Left renal pelvis (tissue), 4 donors: ENCODE data around the gene GDF9. TPM values are rescaled to one million over a fixed set of nuclear protein-coding genes. Genes with fewer than 3 reads are reported as not detected.

Experiments
- DNase-seq, 4 donors: peaks; one replicate each; pipeline ENCODE4 v3.0.0-alpha.2; 2013; ENCODE audit warnings: low read depth in 4 of 4, low spot score in 3 of 4
- polyA plus RNA-seq, 4 donors: library from polyadenylated mRNA; unstranded; fragments of 120-200 nt; gene quantifications; one replicate each; pipeline ENCODE4 v1.2.1, GENCODE V29; 2013; ENCODE audit not compliant: insufficient read length in 4 of 4

GDF9 gene
- polyA plus RNA-seq, 4 donors: 0.53 to 2.9 (median 2.0) TPM

- no peak for DNase-seq
Observed at GRCh38 chr5:132822650-132823480, 43.4 kb downstream of the GDF9 start.

- no peak for DNase-seq
Observed at GRCh38 chr5:132821791-132822190, 44.5 kb downstream of the GDF9 start.

- DNase-seq: no peak
Observed at GRCh38 chr5:132821350-132821749, 44.9 kb downstream of the GDF9 start.

- peak in 2 of 4 donors; percentile 84 to 86 for DNase-seq
Observed at GRCh38 chr5:132820162-132820754, 46.0 kb downstream of the GDF9 start.

GRCh38 chr5:132819468-132819867, 46.8 kb downstream of the GDF9 start:
- DNase-seq: no peak

GRCh38 chr5:132817011-132817410, 49.3 kb downstream of the GDF9 start:
- DNase-seq: no peak

GRCh38 chr5:132816554-132816953, 49.7 kb downstream of the GDF9 start:
- no peak for DNase-seq

GRCh38 chr5:132816083-132816482, 50.2 kb downstream of the GDF9 start:
- no peak for DNase-seq

- DNase-seq: no peak
Observed at GRCh38 chr5:132815454-132815853, 50.8 kb downstream of the GDF9 start.

GRCh38 chr5:132814503-132815294, 51.6 kb downstream of the GDF9 start:
- DNase-seq: no peak

- no peak for DNase-seq
Observed at GRCh38 chr5:132813599-132814502, 52.4 kb downstream of the GDF9 start.

GRCh38 chr5:132812781-132813598, 53.3 kb downstream of the GDF9 start, which contains the start of gene SOWAHA:
Gene SOWAHA (plus strand): TSS chr5:132813302. CDS start chr5:132813622, 320 bp downstream.
- DNase-seq: no peak

- no peak for DNase-seq
Observed at GRCh38 chr5:132812123-132812765, 54.0 kb downstream of the GDF9 start.

Other genes starting within 250 kb of the GDF9 start
- gene IL13, start 208.3 kb downstream of the GDF9 start, polyA plus RNA-seq: under 1 TPM in 1 of 4 donors, not detected in 3; 0.15 TPM
- gene IL4, start 192.5 kb downstream of the GDF9 start, polyA plus RNA-seq: under 1 TPM in 1 of 4 donors, not detected in 3; 0.46 TPM
- gene KIF3A, start 128.9 kb downstream of the GDF9 start, polyA plus RNA-seq: 10 to 100 TPM; 11.3 to 27.4 (median 23.5) TPM
- gene CCNI2, start 119.0 kb downstream of the GDF9 start, polyA plus RNA-seq: 1 to 10 TPM; 1.1 to 3.8 (median 3.5) TPM
- 10 to 100 TPM; 52.7 to 85.2 (median 83.8) TPM for gene SEPTIN8, start 89.2 kb downstream of the GDF9 start, polyA plus RNA-seq
- gene SOWAHA, start 53.2 kb downstream of the GDF9 start, polyA plus RNA-seq: 1 to 10 TPM in 3 of 4 donors, under 1 TPM in 1; 0.12 to 5.1 (median 4.8) TPM
- gene SHROOM1, start 35.8 kb downstream of the GDF9 start, polyA plus RNA-seq: 10 to 100 TPM; 13.0 to 30.8 (median 21.7) TPM
- gene UQCRQ, start 173 bp upstream of the GDF9 start, polyA plus RNA-seq: 100 to 1,000 TPM; 132 to 229 (median 200) TPM
- 10 to 100 TPM in 1 of 4 donors, 1 to 10 TPM in 3; 2.2 to 12.5 (median 6.6) TPM for gene LEAP2, start 7.2 kb upstream of the GDF9 start, polyA plus RNA-seq
- gene AFF4, start 97.2 kb upstream of the GDF9 start, polyA plus RNA-seq: 10 to 100 TPM; 60.5 to 73.1 (median 63.3) TPM
- gene ZCCHC10, start 160.1 kb upstream of the GDF9 start, polyA plus RNA-seq: 10 to 100 TPM; 29.9 to 37.5 (median 32.8) TPM
- gene HSPA4, start 185.5 kb upstream of the GDF9 start, polyA plus RNA-seq: 100 to 1,000 TPM in 3 of 4 donors, 10 to 100 TPM in 1; 78.2 to 159 (median 132) TPM